C4-2B (cell line): ENCODE measurements around the gene PEPD.

ENCODE experiments used
- H3K27ac ChIP-seq: fragments of 450-650 bp; 2 replicates; pipeline ENCODE4 v1.5.1; 2017
- ZFX ChIP-seq: fragments of 450-650 bp; IDR thresholded peaks from 2 replicates; pipeline ENCODE4 v1.6.1; 2017
- TF ChIP-seq, protein P1 (sequence below): fragments of 450-650 bp; conservative IDR thresholded peaks from 2 replicates; pipeline ENCODE4 v1.5.1; 2017; ENCODE audit warnings: mild to moderate bottlenecking

PEPD gene

DNA sequence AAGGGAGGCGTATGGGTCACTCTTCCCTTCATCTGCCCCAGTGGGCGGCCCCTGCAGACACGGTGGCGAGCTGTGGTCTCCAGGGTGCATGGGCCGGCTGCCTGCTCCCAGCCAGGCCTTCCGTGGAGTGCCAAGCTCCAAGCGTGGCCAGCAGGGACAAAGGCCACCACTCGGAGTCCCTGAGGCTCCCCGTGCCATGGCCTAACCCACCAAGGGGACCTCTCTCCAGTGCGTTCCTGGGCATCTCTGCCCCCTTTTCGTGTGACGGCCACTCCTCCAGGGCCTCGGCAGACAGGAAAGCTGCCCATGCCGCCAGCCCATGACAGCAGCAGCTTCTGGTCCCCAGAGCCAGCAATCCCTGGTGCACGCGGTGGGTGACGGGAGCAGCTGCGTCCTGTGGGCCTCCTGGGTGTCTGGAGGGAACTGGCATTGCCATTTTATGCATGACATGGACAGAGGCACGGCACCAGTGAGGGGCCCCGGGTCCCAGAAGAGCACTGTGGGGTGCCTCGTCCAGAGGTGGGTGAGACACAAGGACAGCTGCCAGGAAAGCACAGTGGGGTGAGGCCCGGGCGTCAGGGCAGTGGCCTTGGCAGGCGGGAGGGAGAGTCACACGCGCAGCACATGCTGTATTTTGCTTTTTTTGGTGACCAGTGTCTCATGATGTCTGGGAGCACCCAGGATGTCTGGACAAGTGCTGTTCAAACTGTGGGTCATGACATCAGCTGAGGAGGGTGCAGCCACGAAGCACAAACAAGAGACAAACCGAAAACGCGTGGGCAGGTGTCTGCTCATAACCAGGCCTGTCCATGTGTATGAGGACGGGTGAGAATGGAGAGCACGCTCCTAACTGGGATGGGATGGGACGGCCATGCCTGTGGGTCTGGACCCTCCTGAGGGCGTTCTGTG lies 115.8 kb downstream of the PEPD start:
- TF ChIP-seq, protein P1, sequence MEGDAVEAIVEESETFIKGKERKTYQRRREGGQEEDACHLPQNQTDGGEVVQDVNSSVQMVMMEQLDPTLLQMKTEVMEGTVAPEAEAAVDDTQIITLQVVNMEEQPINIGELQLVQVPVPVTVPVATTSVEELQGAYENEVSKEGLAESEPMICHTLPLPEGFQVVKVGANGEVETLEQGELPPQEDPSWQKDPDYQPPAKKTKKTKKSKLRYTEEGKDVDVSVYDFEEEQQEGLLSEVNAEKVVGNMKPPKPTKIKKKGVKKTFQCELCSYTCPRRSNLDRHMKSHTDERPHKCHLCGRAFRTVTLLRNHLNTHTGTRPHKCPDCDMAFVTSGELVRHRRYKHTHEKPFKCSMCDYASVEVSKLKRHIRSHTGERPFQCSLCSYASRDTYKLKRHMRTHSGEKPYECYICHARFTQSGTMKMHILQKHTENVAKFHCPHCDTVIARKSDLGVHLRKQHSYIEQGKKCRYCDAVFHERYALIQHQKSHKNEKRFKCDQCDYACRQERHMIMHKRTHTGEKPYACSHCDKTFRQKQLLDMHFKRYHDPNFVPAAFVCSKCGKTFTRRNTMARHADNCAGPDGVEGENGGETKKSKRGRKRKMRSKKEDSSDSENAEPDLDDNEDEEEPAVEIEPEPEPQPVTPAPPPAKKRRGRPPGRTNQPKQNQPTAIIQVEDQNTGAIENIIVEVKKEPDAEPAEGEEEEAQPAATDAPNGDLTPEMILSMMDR: no peak
- peak overlapping the region; percentile 22; the same call in 1 of the 2 replicates for H3K27ac ChIP-seq

DNA sequence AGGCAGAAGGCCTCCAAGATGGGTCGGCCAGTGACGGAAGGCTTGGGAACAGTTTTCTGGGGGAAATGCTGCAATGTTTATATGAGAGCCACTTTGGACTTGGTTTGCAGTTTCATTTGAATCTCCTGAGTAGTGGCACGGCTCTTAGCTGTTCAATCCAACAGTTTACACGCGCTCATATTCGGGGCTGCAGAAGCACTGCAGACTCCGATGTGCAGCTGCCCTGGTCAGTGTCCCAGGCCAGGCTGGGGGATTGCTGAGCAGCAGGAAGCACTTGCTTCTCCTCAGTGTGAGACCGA lies 116.4 kb downstream of the PEPD start:
- no peak overlapping the region for H3K27ac ChIP-seq
- TF ChIP-seq, protein P1: no peak
- no peak for TF ChIP-seq ZFX

DNA sequence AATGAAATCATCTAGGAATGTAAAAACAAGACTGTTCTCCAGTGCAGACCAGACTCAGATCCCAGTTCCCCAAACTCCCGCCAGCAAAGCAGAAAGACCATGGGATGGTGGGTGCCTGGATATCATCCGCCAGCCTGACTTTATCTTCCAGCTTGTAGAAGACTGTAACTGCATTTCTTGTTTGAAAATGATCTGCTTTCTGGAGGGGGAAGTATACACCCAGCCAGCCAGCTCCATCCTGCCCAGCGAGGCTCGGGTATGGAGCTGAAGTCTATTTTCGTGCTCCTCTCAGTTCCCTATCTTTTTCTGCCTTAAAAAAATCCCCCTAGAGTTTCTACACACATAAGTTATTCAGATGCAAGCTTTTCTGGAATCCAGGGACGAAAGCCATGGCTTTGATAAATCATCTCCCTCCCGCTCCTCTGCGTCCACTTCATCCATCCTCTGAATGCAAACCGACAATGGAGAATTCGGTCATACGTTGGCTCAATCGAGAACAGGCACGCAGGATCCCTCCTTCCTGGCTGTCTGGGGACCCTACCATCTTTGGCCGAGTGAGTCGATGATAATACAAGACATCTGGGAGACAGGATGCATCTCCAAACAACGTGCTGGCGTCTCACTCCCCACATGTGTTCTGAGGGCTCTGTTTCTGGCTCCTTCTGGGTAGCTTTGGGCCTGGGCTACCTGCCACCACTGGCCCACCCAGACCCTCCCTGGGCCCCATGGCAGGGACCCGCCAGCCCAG lies 116.9 kb downstream of the PEPD start:
- no peak overlapping the region for H3K27ac ChIP-seq
- TF ChIP-seq, protein P1: no peak
- no peak for TF ChIP-seq ZFX

DNA sequence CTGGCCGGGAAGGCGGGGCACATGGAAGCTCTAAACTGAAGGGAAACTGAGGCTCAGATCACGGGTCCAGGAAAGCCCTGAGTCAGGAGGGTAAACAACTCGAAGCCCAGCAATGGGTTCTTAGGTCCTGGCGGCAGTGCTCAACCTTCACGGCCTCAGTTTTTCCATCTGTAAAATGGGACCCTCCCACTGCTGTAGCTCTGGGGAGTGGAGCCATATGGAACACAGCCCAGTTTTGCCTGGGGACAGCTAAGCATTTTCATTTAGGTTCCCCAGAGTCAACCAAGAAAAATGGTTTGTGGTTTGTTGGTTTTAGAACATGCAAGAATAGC lies 117.7 kb downstream of the PEPD start:
- TF ChIP-seq ZFX: no peak
- TF ChIP-seq, protein P1: no peak
- no peak overlapping the region for H3K27ac ChIP-seq

DNA sequence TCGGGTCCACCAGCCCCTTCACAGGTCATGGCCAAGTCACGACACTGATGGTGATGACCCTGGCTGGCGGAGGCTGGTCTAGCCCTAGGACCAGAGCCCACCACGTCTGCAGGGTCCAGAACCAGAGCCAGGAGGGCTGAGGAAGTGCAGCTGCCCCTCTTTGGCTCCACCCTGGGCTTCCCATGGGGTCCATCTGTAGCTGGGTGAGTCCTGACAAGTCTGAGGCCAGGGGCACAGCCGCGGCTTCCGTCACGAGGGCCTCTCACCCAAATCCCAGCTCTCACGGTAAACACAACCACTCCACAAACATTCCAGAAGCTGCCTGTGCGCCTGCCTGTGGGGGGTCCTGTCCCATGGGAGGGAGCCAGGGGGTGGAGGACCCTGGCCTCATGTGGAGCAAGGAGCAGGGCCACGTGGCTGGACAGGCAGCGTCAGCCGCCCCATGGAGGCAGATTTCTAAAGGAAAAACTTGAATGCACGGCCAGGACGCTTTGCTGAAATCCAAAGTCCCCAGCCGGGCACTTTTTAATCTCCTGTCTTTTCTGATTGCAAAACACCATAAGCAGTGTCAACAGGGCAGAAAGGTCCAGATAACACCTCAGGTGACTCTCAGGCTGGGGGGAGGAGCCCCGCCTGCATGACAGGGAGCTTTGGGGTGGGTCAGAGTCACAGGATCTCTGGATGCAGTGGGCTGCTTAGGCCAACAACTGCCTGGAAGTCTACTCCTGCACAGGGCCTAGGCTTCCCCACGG lies 118.2 kb downstream of the PEPD start:
- no peak overlapping the region for H3K27ac ChIP-seq
- TF ChIP-seq ZFX: no peak
- TF ChIP-seq, protein P1: no peak

DNA sequence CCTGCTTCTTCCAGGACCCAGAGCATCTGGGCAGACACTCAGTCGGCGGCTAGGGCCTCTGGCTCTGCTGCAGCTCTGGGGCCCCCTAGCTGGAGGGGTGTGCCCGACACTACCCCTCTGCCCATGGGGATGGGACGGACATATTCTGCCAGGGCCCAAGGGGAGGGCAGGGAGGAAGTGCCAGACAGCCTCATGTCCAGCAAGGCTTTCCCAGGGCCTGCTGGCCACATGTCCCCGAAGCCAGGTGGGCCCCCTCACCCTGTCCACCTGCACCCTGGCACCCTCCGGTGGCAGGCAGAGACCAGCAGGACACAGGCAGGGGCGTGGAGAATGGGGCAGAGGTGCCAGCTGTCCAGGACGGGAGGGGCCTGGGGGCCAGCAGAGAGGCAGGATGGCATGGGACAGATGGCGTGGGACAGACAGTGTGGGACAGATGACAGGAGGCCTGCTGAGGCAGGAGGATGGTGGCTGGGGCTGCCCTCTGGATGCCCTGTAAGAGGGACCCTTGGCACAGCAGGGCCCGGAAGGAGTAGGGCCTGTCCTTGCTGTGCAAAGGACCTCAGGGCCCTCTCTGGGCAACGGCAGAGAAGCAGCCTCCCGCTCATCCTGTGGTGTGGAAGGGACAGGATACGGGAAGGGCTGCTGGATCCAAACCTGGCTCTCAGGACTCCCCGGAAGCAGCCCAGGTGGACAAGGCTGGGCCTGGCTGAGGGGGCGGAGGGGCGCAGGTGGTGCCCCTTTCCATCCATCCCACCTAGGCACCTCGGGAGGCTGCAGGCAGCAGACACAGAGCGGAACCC lies 119.0 kb downstream of the PEPD start:
- H3K27ac ChIP-seq: no peak overlapping the region
- TF ChIP-seq, protein P1: no peak; the same call in 1 of the 2 replicates
- TF ChIP-seq ZFX: no peak
